Neutrophil (primary cell): Measurements from ENCODE around the gene HRH1.
A peak's percentile ranks its signal among the peaks of the same experiment; 100 is the strongest.

Experiments used
- H3K27ac ChIP-seq: fragments of 200-600 bp; sonication (generic); 2 replicates; pipeline ENCODE4 v1.5.1; 2016; ENCODE audit warnings: mild to moderate bottlenecking, moderate library complexity
- H3K27me3 ChIP-seq: fragments of 200-600 bp; sonication (generic); 2 replicates; pipeline ENCODE4 v1.6.0; 2016; ENCODE audit warnings: mild to moderate bottlenecking
- H3K36me3 ChIP-seq: fragments of 200-600 bp; sonication (generic); 2 replicates; pipeline ENCODE4 v1.5.1; 2017
- H3K4me1 ChIP-seq, 2 experiments: fragments of 200-600 bp in 1 of 2; sonication (generic) in 1 of 2; 1 replicate in 1 of 2; 2 replicates in 1 of 2; pipeline versions ENCODE4 v1.5.1 to v1.6.1; 2013 to 2016; ENCODE audit warnings: low read depth in 1 of 2, low read length in 1 of 2, mild to moderate bottlenecking in 1 of 2, moderate library complexity in 1 of 2; ENCODE audit not compliant: control insufficient read depth in 1 of 2, insufficient read depth in 1 of 2
- H3K4me3 ChIP-seq, 2 experiments: fragments of 200-600 bp in 1 of 2; sonication (generic) in 1 of 2; 1 replicate in 1 of 2; 2 replicates in 1 of 2; pipeline ENCODE4 v1.5.1; 2013 to 2016; ENCODE audit warnings: low read depth in 1 of 2, low read length in 1 of 2, mild to moderate bottlenecking in 1 of 2, moderate library complexity in 1 of 2
- H3K9me3 ChIP-seq: fragments of 200-600 bp; sonication (generic); 2 replicates; pipeline ENCODE4 v1.5.1; 2016
- TF ChIP-seq, protein P1 (sequence below): fragments of 200-600 bp; sonication (generic); IDR thresholded peaks from 2 replicates; pipeline ENCODE4 v1.5.1; 2016; ENCODE audit warnings: antibody characterized with exemption

HRH1 gene

DNA sequence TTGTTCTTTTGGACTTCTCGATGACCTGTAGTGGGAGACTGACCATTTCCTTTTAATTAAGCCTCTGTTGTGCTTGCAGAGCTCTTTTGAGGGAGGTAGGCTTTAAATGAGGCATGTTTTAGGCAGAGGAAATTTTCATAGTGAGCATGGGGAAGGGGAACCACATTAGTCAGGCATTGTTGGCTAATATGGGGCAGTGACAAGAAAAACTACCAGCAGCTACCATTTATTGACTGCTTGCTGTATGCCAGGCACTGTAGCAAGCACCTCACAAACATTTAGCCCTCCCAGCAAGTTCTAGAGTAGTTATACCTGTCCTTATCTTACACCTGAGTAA lies 128.8 kb downstream of the HRH1 start:
- no peaks in the 10 kb centered on the region for H3K27me3 ChIP-seq
- H3K36me3 ChIP-seq, result peaks cover 17% of the 10 kb centered on the region
- H3K4me1 ChIP-seq, result peaks cover 60 to 65% of the 10 kb centered on the region in 2 experiments
- H3K4me3 ChIP-seq, result no peak overlapping the region
- peak overlapping the region; percentile 81 for H3K27ac ChIP-seq
- TF ChIP-seq, protein P1, sequence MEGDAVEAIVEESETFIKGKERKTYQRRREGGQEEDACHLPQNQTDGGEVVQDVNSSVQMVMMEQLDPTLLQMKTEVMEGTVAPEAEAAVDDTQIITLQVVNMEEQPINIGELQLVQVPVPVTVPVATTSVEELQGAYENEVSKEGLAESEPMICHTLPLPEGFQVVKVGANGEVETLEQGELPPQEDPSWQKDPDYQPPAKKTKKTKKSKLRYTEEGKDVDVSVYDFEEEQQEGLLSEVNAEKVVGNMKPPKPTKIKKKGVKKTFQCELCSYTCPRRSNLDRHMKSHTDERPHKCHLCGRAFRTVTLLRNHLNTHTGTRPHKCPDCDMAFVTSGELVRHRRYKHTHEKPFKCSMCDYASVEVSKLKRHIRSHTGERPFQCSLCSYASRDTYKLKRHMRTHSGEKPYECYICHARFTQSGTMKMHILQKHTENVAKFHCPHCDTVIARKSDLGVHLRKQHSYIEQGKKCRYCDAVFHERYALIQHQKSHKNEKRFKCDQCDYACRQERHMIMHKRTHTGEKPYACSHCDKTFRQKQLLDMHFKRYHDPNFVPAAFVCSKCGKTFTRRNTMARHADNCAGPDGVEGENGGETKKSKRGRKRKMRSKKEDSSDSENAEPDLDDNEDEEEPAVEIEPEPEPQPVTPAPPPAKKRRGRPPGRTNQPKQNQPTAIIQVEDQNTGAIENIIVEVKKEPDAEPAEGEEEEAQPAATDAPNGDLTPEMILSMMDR, result no peak
- no peaks in the 10 kb centered on the region for H3K9me3 ChIP-seq

DNA sequence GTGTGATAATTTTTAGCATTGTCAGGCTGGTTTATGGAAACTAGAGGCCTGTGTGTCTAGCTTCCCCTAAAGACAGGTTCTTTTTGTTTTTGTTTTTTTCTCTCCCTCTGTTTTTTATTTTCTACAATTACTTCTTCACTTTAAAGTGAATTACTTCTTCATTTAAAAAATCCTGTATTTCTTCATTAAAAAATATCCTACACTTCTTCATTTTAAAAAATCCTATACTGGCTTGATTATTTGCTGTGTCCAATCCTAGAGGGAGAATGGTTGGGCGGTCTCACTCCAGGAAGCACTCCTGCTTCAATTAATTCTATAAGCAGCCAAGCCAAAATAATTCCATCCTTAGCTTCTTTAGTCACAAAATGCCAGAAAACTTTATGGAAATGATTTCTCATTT lies 129.7 kb downstream of the HRH1 start:
- H3K9me3 ChIP-seq, result no peaks in the 10 kb centered on the region
- TF ChIP-seq, protein P1, result no peak
- H3K27ac ChIP-seq, result peak overlapping the region; percentile 81
- H3K4me1 ChIP-seq, result peaks cover 64 to 68% of the 10 kb centered on the region in 2 experiments
- no peaks in the 10 kb centered on the region for H3K27me3 ChIP-seq
- H3K36me3 ChIP-seq, result peaks cover 17% of the 10 kb centered on the region
- no peak overlapping the region for H3K4me3 ChIP-seq

DNA sequence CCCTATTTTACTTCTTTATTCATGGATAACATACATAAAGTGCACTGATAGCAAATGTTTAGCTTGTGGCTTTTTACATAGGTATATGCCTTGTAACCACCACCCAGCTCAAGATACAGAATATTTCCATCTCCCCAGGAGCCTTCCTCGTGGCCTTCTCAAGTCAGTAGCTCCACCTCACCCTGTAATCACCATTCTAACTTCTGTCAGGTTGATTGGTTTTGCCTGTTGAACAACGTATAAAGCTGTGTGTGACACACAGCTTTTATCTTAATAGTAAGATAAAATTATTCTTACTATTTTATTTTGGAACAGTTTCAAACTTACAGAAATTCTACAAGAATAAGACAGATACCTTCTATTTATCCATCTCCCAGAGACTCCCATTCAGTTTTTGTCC lies 131.2 kb downstream of the HRH1 start:
- Histone ChIP-seq H3K4me3 (no peak overlapping the region), H3K4me1 (peaks cover 72 to 77% of the 10 kb centered on the region in 2 experiments), H3K9me3 (no peaks in the 10 kb centered on the region), H3K27me3 (no peaks in the 10 kb centered on the region), H3K27ac (peak overlapping the region; percentile 33), H3K36me3 (peaks cover 17% of the 10 kb centered on the region)
- TF ChIP-seq, protein P1, result no peak

DNA sequence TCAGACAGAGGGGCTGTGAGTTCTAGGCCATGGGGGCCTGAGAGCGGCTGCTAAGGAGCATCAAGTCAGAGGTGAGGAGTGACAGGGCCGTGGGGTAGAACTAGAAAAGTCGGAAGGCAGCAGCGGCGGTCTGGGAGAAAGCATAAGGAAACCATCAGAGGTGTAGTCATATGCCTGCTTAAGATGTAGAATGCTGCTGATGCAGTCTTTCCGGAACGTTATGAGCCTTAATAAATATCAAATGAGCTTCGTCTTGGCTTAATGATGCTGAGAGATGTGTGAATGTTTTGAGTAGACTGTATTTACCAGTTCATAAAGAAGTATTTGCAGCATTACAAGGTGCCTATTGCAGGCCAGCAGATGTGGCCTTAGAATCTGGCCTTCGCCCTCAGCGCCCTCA lies 133.1 kb downstream of the HRH1 start:
- TF ChIP-seq, protein P1, result no peak
- Histone ChIP-seq H3K4me1 (peaks cover 74 to 77% of the 10 kb centered on the region in 2 experiments), H3K36me3 (peaks cover 14% of the 10 kb centered on the region), H3K4me3 (no peak overlapping the region), H3K27ac (peak overlapping the region; percentile 90), H3K9me3 (no peaks in the 10 kb centered on the region), H3K27me3 (no peaks in the 10 kb centered on the region)

DNA sequence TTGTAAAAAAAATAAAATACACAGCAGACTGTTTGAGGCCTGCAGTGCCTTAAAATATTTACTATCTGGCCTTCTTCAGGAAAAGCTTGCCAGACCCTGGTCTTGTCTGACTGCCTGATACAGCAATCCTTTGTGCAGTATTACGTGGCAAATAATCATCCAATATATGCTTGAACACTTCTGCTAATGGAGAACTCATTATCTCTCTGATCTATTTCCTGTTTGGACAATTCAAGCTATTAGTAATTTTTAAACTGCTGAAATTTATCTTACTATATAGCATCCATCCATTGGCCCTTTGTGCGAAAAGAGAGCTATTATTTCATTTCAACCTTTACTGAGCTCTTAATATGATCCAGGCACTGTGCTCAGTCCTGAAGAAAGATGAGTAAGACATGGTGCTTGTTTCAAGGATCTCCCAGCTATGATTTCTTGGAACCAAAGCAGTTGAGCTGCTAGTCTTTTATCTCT lies 133.8 kb downstream of the HRH1 start:
- Histone ChIP-seq H3K27ac (peak overlapping the region; percentile 90), H3K4me1 (peaks cover 71% of the 10 kb centered on the region in 2 experiments), H3K9me3 (no peaks in the 10 kb centered on the region), H3K27me3 (no peaks in the 10 kb centered on the region), H3K36me3 (peaks cover 14% of the 10 kb centered on the region), H3K4me3 (peak overlapping the region; percentile 13 to 14)
- TF ChIP-seq, protein P1, result no peak
